ENCODE measurements around the gene CD63.

The CD63 gene

DNA sequence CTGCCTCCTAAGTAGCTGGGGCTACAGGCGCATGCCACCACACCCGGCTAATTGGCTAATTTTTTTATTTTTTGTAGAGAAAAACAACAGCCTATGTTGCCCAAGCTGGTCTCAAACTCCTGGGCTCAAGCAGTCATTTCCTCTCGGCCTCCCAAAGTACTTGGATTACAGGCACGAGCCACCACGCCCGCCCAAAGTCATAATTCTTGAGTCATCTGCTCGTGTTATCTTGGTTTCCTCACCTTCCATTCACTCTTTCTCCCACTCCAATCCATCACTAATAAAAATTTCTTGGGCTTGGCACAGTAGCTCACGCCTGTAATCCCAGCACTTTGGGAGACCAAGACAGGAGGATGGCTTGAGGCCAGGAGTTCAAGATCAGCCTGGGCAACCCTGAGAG, 53.1 kb downstream of the CD63 start:
- H3K9me3 ChIP-seq (ENCODE audit: control insufficient read depth in 1 of 2, low read length in 2 of 2): no peaks in the 10 kb centered on the region
- H3K36me3 ChIP-seq (ENCODE audit: control insufficient read depth in 1 of 2, insufficient read depth in 2 of 2, low read length in 2 of 2): no peaks in the 10 kb centered on the region
- H3K27me3 ChIP-seq (ENCODE audit: control insufficient read depth in 1 of 2, insufficient read depth in 2 of 2, low read length in 2 of 2): no peaks in the 10 kb centered on the region
- no peak overlapping the region for H3K4me3 ChIP-seq (ENCODE audit: low read depth in 1 of 2, low read length in 2 of 2)
- no peak overlapping the region for H3K27ac ChIP-seq (ENCODE audit: low read depth, low read length)
- no peak overlapping the region for H3K9ac ChIP-seq (ENCODE audit: low read depth in 1 of 2, low read length in 2 of 2)
- H3K4me1 ChIP-seq (ENCODE audit: control insufficient read depth in 1 of 2, insufficient read depth in 2 of 2, low read length in 2 of 2): peaks cover 10 to 12% of the 10 kb centered on the region in 2 donors
